IPS DF 19.7 (cell line): ENCODE results near the gene RNF126.
"Not testable (repeated sequence)": the region's sequence is repeated elsewhere in the genome, so short reads cannot be mapped to it uniquely, and the experiment has no call there.

Experiments used
- DNase-seq: peaks from one replicate; pipeline ENCODE4 v3.0.0-alpha.2; 2013; ENCODE audit warnings: low read depth, low spot score

The RNF126 gene

DNA sequence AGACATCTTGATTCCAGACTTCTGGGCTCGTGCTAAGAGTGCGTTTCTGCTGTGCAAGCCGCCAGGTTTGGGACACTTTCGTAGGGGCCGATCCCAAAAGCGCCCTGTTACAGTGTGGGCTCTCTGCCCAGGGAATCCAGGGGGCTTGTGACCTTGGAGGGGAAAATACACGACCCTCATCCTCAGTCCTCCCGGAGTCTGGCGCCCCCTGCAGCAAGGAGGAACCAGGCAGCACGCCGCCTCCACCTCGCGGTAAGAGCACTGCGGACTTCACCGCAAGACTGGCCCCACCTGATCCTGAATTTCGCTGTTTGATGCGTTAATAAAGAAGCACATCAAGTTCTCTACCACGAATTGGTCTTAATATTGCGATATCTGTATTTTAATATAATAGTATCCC, 34.8 kb downstream of the RNF126 start:
- no peak for DNase-seq

DNA sequence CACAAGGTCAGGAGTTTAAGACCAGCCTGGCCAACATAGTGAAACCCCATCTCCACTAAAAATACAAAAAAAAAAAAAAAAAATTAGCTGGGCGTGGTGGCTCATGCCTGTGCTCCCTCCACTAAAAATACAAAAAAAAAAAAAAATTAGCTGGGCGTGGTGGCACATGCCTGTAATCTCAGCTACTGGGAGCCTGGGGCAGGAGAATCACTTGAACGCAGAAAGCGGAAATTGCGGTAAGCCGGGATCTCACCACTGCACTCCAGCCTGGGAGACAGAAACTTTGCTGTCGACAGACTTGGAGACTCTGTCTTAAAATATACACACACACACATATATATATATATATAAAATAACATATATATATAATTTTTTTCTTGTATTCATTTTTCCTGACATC, 36.4 kb downstream of the RNF126 start:
- DNase-seq = not testable (repeated sequence)

DNA sequence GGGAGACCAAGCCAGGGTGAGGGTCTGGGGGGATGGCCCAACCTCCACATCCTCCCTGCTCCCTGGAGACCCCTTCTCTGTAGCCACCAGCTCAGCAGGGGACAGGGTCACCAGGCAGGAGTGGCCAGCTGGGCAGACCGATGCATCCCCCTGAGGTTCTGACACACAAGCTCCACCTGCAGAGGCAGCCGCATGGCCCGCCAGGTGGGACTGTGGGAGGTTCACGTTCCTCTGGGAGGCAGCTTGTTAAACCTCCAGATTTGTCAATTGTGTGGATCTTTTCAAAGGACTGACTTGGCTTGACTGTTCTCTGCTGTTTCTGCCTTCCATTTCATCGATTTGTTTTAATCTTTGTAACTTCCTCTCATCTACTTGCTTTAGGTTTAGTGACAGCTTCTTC, 37.8 kb downstream of the RNF126 start:
- DNase-seq = no peak

DNA sequence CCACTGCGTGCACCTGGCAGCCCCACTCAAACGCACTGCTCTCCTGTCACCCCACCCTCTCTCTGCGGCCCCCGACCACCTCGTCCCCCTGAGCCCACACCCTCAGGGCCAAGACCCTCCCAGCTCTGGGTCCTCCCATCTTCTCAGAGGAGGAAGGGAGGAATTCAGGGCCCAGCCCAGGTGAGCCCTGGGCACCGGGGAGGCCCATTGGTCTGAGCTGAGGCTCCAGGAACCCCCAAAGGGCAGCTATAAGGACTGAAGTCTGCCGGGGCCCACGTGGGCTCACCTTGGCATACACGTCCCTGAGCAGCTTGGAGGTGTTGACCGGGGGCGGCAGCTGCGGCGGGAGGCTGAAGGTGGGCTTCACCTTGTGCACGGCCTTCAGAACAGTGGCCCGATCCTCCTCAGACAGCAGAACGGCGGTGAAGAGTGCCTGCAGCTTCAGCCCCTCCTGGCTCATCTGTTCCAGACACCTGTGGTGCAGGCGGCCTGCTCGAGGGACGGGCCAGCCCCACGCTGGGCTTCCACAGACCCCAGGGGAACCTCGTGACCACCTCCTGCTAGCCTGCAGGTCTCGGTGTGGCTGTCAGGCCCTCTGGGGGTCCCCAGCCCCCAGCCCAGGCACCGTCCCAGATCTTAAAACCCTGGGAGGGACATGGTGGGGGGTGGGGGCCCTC, 38.4 kb downstream of the RNF126 start:
- no peak for DNase-seq

DNA sequence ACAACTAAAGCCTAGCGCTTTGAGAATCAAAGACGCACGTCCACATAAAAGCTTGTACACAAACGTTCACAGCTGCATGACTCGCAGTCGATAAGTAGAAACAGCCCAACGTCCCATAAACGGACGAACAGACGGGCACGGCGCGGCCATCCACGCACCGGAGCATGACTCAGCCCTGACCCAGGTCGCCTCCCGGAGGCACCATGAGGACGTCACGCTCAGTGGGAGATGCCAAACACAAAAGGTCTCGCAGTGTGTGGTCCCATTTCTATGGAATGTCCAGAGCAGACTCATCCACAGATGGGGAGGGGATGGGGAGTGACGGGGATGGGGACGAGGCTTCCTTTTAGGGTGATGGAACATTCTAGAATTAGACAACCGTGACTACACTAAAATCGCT, 39.0 kb downstream of the RNF126 start:
- no peak for DNase-seq

DNA sequence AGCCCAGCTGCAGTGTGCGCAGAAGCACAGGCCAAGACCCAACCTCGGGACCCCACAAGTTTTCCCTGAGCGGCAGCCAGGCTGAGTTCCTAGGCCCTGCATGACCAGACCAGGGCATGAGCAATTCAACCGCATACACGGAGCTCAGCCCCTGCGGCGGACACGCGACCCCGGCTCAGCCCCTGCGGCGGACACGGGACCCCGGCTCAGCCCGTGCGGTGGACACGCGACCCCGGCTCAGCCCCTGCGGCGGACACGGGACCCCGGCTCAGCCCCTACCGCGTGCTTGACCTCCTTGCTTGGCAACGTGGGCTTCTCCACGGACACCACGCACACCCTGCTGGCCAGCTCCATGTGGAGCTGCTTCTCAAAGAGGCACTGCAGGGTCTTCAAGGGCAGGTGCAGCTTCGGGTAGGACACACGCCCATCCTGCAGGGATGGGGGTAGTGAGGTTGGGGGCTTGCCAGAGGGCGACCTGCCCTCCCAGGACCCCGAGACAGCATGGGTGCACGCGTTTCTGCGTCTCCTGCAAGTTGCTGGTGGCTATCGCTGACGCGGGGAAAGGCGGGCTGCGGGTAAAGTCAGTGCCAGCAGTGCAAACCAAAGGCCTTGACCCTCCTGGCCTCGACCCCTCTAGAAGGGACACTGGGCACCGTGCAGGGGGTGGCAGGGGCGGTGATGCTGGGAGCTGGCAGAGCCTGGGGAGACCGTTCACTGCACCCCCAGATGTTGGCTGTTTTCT, 39.7 kb downstream of the RNF126 start:
- DNase-seq = no peak

DNA sequence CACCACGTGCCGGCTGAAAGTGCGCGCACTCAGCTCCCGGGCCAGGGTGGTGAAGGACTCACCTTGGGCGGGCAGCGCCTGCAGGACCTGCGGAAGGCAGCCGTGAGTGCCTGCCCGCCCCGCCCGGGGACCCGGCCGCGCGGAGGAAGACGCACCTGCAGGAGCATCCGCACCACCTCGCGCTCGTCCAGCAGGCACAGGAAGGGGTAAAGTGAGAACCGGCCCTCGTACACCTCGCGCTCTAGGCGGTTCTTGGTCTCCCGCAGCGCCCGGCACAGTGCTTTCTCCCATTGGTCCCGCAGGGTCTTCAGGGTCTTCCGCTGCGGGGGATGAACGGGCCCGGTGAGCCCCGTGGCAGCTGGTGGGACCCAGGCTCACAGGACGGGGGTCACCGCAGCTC, 40.3 kb downstream of the RNF126 start:
- DNase-seq = no peak

DNA sequence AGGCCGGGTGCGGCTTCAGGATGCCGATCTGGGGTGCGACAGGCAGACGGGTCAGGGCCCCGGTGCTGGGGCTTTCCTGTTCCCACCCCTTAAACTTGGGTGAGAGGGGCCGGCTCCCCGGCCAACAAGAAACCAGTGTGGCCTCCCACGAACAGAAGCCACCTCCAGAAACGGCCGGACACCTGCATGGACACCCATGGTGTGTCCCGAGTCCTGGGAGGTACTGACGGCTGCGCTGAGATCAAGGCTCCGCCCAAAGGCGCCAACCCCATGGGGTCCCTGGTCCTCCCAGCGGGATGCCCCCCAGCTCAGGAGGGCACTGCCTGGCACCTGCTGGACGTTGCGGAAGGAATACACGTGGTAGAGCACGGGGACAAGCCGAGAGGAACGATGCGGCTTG, 41.2 kb downstream of the RNF126 start:
- no peak for DNase-seq

DNA sequence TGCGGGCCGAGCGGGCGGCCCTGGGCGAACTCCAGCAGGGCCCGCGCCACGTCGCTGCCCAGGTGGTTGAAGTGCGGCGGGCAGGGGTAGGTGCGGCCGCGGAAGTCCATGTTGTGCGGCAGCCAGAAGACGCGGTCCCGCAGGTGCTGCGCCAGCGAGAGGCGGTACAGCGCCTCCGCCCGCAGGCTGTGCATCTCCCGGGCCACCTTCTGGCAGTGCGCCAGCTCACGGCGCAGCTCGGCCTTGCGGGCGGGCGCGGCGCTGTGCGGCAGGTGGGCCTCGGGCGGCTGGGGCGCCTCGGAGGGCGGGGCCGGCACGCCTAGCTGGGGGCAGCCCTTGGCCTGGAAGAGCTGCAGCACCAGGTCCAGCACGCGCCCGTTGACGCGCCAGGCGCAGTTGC, 41.8 kb downstream of the RNF126 start:
- not testable (repeated sequence) for DNase-seq

DNA sequence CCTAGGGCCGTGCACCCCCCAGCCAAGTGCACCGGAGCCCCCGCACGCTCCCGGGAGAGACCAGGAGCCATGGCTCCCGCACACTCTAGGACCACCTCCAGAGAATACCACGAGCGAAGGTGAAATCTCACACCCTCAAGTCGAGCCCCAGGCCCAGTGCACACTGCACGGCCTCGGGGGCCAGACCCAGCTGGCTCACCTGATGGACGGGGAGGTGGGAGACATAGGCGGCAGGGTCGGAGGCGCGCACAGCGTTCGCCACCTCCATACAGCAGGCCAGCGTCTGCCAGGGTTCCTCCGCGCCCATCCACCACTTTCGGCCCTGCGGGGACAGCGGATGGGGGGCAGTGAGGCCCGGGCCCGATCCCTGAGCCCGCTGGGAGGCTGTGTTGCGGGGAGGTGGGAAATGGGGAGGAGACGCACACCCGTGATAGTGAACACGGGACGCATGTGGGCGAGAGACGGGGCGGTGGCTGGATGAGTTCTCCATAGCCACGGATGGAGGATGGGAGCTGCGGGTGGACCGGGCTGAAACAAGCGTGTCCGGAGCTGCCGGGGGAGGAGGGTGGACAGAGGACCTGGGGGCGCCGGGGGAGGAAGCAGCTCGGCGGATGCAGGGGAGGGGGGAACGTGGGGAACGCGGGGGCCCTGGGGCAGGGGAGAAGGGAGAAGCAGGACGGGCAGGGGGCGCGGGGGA, 42.7 kb downstream of the RNF126 start:
- DNase-seq = no peak

DNA sequence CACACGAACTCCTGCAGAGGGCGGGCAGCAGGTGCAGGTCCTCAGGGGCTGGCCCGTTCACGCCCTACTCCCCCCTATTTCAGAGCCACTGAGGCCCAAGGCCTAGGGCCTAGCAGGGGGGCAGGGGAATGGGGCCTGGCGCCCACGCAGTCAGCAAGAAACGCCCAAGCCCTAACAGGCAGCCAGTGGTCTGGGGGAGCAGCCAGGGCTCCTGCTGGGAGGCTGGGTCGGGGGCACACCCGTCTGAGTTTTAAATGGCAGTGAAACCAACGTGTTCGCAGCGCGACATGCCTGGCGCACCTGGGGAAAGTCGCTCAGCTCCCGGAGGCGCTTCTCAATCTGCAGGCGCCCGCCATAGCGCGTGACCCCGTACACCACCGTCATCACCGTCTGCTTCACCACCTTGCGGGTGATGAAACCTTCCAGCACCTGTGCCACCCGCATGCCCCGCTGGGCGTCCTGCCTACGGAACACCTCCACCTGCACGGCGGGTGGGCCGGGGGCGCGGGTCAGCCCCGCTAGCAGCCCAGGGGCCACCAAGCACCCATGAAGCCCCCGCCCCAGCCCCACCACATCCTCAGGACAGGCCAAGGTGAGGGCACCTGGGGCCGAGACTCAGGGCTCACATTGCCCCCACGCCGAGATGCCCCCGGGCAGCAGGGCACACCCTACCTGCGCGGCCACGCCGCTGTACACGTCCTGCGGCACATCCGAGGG, 43.6 kb downstream of the RNF126 start:
- DNase-seq = no peak

DNA sequence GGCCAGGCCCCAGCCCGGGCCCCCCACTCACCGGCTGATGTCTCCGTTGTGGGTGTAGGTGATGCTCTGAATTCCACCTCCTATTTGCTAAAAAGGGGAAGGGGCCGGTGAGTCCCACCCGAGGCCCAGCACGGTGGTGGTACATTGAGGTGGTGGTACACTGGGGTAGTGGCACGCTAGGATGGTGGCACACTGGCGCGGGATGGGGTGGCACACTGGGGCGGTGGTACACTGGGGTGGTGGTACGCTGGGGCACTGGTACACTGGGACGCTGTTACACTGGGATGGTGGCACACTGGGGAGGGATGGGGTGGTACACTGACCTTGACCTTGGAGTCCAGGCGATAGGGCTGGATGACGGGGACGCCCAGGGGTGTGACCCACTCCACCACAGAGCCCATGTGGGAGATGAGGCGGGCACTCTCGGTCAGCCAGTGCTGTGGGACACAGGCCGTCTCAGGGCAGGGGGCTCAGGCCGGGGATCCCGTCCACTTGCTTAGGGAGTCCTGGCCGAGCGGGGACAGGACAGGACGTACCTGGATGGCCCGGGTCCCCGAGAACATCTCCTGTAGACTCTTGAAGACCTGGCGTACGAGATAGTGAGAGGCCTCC, 44.2 kb downstream of the RNF126 start:
- no peak for DNase-seq

DNA sequence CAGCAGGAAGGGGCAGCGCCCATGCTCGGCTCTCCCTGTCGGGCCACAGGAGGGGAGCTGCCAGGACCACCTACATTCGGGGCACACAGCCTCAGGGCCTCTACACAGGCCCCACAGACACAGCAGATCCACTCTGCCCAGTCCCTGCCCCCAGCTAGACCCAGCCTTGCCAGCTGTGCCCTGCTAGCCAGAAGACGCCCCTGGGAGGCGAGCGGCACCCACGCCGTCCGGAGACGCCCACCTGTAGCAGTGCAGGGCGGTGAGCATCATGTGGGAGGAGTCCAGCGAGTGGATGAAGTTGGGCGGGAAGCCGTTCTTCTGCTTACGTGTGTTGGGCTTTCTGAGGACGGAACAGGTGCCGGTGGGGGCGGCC, 44.8 kb downstream of the RNF126 start:
- DNase-seq = no peak

DNA sequence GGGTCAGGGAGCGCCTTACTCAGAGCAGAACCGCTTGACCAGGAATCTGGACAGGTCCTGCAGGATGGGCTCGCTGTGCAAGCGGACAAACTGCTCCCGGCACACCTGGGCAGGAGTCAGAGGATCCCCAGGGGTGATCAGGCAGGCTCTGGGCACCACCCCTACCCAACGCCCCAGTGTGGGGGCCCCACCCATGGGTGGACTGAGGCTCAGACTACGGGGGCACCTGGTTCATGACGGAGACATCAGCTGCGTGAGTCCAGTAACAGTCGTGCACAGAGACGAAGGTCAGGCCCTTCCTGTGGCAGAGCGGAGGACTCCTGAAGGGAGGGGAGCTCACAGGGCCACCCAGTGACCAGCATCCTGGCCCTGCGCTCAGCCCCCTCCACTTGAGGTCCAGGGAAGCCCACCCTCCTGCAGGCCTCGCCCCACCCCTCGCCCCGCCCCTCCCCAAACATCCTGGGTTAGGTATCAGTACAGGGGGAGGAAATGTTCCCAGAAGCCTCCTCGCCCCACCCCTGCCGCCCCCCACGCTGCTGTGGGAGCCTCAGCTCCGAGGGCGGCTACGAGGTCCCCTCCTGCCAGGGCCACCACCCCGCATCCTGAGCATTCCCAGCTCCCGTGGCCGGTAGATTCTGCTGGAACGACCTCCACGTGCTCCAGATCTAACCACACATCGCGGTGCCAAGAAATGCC, 45.3 kb downstream of the RNF126 start:
- no peak for DNase-seq

DNA sequence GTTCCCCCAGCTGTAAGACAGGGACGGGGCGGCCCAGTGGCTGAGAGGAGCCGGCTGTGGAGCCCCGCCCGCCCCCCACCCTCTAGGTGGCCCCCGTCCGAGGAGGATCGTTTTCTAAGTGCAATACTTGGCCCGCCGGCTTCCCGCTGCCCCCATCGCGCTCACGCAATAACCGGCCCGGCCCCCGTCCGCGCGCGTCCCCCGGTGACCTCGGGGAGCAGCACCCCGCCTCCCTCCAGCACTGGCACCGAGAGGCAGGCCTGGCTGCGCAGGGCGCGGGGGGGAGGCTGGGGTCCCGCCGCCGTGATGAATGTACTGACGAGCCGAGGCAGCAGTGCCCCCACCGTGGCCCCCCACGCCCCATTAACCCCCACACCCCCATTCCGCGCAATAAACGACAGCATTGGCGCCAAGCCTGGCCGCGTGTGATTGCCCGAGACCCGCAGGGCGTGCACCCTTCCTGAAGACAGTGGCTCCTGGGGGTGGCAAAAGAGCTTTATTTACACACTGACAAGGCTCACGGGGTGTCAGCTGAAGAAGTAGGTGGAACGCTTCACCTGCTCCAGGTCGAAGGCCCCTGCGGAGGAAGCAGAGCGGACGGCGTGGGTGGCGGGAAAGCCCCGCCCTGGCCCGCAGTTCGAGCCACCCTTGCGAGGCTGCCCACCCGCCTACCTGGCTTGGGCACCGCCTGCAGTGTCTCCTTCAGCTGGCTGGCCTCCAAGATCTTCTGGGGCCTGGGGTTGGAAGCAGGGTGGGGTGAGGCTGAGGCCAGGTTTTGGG, 46.1 kb downstream of the RNF126 start:
- no peak for DNase-seq

DNA sequence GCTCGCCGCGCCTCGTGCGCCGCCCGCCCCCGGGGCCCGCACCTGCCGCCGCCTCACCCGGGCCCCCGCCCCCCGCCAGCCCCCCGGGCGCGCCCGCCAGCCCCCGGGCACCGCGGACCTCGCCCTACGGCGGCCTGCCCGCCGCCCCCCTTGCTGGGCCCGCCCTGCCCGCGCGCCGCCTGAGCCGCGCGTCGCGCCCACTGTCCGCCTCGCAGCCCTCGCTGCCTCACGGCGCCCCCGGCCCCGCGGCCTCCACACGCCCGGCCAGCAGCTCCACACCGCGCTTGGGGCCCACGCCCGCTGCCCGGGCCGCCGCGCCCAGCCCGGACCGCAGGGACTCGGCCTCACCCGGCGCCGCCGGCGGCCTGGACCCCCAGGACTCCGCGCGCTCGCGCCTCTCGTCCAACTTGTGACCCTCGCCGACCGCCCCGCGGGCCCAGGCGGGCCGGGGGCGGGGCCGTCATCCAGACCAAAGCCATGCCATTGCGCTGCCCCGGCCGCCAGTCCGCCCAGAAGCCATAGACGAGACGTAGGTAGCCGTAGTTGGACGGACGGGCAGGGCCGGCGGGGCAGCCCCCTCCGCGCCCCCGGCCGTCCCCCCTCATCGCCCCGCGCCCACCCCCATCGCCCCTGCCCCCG, 46.8 kb downstream of the RNF126 start:
- no peak for DNase-seq

DNA sequence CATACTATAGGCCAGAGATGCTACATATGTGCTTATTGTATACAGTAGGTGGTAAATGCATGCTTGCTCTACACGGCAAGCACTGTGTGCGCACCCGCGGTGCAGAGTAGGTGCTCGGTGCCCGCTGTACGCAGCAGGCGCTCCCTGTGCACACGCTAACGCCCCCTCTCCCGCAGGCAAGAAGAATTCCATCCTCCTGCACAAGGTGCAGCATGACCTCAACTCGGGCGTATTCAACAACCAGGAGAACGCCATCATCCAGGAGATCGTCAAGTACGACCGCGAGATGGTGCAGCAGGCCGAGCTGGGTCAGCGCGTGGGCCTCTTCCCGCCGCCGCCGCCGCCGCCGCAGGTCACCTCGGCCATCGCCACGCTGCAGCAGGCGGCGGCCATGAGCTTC, 47.4 kb downstream of the RNF126 start:
- no peak for DNase-seq

DNA sequence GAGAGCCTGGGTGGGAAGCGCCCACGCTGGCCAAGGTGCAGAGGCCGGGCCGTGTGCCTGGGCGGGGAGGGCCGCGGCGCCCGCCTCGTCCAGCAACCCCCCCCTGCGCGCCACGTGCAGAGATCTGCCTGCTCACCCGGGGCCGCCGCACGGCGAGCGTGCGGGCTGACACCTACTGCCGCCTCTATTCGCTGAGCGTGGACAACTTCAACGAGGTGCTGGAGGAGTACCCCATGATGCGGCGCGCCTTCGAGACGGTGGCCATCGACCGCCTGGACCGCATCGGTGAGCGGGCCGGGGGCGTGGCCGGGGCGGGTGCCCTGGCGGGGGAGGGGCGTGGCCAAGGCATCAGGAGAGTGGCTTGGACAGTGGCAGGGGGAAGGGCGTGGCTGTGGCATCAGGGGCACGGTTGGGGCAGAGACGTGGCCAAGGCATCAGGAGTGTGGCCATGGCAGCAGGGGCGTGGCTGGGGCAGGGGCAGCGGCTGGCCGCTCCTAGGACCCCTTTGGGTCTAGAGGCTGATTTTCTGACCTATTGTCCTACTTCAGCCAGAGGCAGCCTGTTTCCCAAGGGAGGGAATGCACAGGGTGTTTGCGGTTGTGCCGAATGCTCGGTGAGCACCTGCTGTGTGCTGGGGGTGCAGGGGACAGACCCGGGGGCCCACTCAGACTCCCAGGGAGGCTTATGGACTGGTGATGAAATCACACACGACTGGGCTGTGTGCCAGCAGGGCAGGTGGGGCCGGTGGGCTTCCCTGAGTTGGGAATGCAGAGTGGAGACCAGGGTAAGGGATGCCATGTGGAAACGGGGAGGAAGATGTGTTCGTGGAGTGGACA, 49.1 kb downstream of the RNF126 start:
- DNase-seq = no peak

DNA sequence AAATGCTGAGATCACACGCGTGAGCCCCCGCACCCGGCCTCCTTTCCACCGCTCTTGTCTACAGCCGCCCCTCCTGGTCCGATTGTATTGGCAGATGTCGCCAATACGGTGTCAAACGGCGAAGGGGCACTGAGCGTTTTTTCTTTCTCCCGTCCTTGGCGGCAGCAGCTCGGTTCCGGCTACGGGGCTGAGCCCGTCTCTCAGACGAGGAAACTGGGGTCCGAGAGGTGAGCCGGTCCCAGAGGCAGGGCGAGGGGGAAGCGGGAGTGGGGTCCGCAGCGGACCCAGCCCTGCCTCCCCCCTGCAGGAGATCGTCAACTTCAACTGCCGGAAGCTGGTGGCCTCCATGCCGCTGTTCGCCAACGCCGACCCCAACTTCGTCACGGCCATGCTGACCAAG, 50.1 kb downstream of the RNF126 start:
- no peak for DNase-seq
